ENCODE data around the gene MDFIC. TPM values are rescaled to one million over a fixed set of nuclear protein-coding genes. Genes with fewer than 3 reads are reported as not detected.

Gene MDFIC
- total and polyA plus RNA-seq, 2 donors = 13.4 to 69.4 TPM

DNA sequence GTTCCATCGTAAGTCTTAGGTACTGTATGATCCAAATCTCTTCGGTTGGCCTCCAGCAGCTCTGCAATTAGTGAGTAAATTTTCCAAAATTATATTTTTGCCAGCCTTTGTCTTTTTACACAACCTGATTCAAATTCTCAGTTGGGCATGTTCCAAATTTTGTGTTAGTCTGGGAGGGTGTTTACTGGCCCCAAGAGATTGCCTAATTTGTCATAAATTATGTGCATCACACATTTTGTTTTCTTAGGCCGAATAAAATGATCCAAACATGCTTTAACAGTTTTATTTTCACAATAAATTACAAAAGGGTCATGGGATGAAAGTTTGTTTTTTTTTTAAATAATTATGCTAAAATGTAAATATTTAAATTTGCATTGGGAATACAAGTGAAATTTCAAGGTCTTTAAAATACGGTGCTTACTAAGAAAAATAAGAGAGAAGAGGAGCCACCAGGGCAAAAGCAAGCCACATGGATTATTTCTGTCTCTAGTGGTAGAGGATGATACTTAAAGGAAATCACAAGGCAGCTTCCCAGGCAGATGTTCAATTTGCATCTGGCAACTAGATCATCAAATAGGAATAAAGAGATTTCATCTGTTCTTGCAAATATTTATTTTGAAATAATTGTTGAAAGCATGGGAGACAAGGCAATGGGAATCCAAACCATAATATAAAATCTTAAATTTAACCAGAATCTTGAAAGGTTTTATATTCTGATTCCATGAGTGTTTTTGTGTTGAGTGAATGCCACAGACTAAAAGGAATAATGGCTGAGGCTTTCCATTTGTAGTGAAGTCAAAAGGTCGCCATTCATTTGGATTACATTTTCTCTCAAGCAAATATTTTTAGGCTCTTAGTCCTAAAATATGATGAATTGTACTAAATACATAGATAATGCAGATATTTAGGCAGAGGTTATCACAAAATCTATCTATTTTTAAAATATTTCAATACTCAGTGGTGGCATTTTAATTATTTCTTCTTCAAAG is 111.1 kb downstream of the MDFIC start:
- H3K27ac ChIP-seq (ENCODE audit: low read depth) = no peak overlapping the region
- DNase-seq (ENCODE audit: extremely low spot score) = no peak
- H3K4me3 ChIP-seq (ENCODE audit: low read depth, low read length) = no peak overlapping the region
- H3K4me1 ChIP-seq (ENCODE audit: insufficient read depth) = no peaks in the 10 kb centered on the region
- H3K36me3 ChIP-seq (ENCODE audit: insufficient read depth) = no peaks in the 10 kb centered on the region
- WGBS = 64% methylated on average over 5 of the region's 5 CpGs

- DNase-seq (ENCODE audit: extremely low spot score) = no peak
- H3K4me3 ChIP-seq (ENCODE audit: low read depth, low read length) = no peak overlapping the region
- no peaks in the 10 kb centered on the region for H3K4me1 ChIP-seq (ENCODE audit: insufficient read depth)
- no peaks in the 10 kb centered on the region for H3K36me3 ChIP-seq (ENCODE audit: insufficient read depth)
- H3K27ac ChIP-seq (ENCODE audit: low read depth) = no peak overlapping the region
- 84% methylated on average over 1 of the region's 1 CpG for whole genome bisulfite sequencing
Observed at GRCh38 chr7:115033917-115034459, 112.1 kb downstream of the MDFIC start.

- 89% methylated on average over 2 of the region's 2 CpGs for WGBS
- no peaks in the 10 kb centered on the region for H3K4me1 ChIP-seq (ENCODE audit: insufficient read depth)
- H3K27ac ChIP-seq (ENCODE audit: low read depth) = no peak overlapping the region
- no peak for DNase-seq (ENCODE audit: extremely low spot score)
- no peak overlapping the region for H3K4me3 ChIP-seq (ENCODE audit: low read depth, low read length)
- no peaks in the 10 kb centered on the region for H3K36me3 ChIP-seq (ENCODE audit: insufficient read depth)
Observed at GRCh38 chr7:115034515-115034914, 112.6 kb downstream of the MDFIC start.

DNA sequence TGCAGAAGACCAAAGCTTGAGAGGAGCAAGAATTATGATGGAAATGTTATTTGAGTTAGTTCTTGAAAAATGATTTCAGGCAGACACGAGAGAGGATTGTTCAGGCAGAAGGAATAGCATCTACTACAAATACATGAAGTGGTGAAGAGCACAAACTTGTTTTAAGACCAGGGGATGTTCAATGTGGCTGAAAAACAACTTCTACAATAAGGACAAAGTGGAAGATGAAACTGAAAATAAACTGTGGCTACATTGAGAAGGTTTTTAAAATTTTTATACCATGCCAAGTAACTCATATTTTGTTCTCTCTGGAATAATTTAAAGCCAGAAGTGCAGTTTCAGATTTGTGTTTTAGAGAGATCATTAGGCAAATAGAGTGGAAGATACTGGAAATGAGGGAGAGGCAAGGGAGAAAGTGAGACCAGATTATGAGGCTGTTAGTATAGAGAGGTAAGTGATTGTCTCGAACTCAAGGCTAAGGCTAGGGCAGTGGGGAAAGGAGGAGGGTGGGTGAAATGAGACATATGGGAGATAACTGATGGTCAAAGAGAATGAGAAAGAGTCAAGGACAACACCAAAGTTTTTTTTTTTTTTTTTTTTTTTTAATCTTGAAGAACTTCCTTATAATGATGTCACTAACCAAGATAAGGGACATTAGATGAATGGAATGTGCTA is 115.4 kb downstream of the MDFIC start:
- Histone ChIP-seq H3K27ac (ENCODE audit: low read depth) (no peak overlapping the region), H3K4me1 (ENCODE audit: insufficient read depth) (no peaks in the 10 kb centered on the region), H3K4me3 (ENCODE audit: low read depth, low read length) (no peak overlapping the region), H3K36me3 (ENCODE audit: insufficient read depth) (no peaks in the 10 kb centered on the region)
- WGBS = 88% methylated on average over 2 of the region's 2 CpGs
- no peak for DNase-seq (ENCODE audit: extremely low spot score)

DNA sequence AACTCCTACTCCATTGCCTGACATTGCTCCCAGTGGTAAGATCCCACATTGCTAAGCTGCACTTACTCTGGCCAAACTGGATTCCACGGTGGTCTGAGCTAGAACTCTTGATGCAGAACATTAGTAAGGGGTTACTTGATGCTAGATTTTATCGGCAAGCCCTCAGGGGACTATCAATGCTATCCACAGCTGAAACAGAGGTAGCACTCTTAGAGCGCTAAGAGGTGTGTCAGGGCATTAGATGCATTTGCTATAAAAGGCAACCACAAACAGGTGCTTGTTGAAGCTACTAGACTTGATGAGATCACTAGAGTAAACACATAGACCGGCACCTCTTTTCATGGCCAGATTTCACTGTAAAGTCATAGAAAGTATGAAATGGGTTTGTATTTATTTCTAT is 116.3 kb downstream of the MDFIC start:
- 88% methylated on average over 4 of the region's 4 CpGs for WGBS
- no peak for DNase-seq (ENCODE audit: extremely low spot score)
- Histone ChIP-seq H3K4me1 (ENCODE audit: insufficient read depth) (no peaks in the 10 kb centered on the region), H3K4me3 (ENCODE audit: low read depth, low read length) (no peak overlapping the region), H3K36me3 (ENCODE audit: insufficient read depth) (no peaks in the 10 kb centered on the region), H3K27ac (ENCODE audit: low read depth) (no peak overlapping the region)

- Histone ChIP-seq H3K36me3 (ENCODE audit: insufficient read depth) (no peaks in the 10 kb centered on the region), H3K27ac (ENCODE audit: low read depth) (no peak overlapping the region), H3K4me3 (ENCODE audit: low read depth, low read length) (no peak overlapping the region), H3K4me1 (ENCODE audit: insufficient read depth) (no peaks in the 10 kb centered on the region)
- DNase-seq (ENCODE audit: extremely low spot score) = no peak
- 88% methylated on average over 8 of the region's 8 CpGs for WGBS
Observed at GRCh38 chr7:115040057-115040456, 118.2 kb downstream of the MDFIC start.

GRCh38 chr7:115040495-115040894 is 118.6 kb downstream of the MDFIC start:
- H3K4me1 ChIP-seq (ENCODE audit: insufficient read depth) = no peaks in the 10 kb centered on the region
- H3K4me3 ChIP-seq (ENCODE audit: low read depth, low read length) = no peak overlapping the region
- H3K27ac ChIP-seq (ENCODE audit: low read depth) = no peak overlapping the region
- DNase-seq (ENCODE audit: extremely low spot score) = no peak
- H3K36me3 ChIP-seq (ENCODE audit: insufficient read depth) = no peaks in the 10 kb centered on the region

DNA sequence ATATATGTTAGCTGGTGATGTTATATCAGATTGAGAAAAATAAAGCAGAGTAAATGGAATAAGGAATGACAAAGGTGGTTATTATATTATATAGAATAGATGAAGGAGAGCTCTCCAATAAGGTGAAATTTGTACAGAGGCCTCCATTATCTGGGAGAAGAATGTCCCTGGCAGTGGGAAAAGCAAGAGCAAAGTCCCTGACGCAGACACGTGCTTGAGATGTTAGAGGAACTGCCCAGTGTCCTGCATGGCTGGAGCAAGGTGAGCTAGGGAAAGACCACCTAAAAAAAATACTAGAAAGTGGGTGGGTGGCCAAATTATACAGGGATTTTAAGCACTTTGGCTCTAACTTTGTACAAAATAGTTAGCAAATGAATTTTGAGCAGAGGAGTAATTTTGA is 120.7 kb downstream of the MDFIC start:
- no peak overlapping the region for H3K27ac ChIP-seq (ENCODE audit: low read depth)
- 58% methylated on average over 2 of the region's 2 CpGs for WGBS
- no peak for DNase-seq (ENCODE audit: extremely low spot score)

DNA sequence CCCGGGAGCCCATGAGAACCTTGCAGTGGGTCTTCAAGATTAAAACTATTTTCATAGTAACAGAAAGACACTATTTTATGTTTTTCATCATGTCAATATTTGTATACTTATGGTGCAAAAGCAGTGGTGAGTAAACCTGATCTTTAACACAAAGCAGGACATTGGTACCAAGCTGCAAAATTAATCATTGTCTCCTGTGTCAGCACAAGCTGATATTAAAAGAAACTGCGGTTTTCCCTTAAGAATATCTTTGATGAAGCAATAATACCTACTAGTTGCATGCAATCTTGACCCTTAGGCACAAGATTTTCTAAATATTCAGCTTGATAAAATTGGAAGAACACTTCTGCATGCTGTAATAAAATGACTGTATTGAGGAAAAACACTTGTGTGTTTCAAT is 121.7 kb downstream of the MDFIC start:
- WGBS = 64% methylated on average over 2 of the region's 2 CpGs
- H3K27ac ChIP-seq (ENCODE audit: low read depth) = no peak overlapping the region

More for the DNA sequence above, 120.7 kb downstream of the MDFIC start:
- no peaks in the 10 kb centered on the region for H3K36me3 ChIP-seq (ENCODE audit: insufficient read depth)
- no peak overlapping the region for H3K4me3 ChIP-seq (ENCODE audit: low read depth, low read length)
- no peaks in the 10 kb centered on the region for H3K4me1 ChIP-seq (ENCODE audit: insufficient read depth)

DNA sequence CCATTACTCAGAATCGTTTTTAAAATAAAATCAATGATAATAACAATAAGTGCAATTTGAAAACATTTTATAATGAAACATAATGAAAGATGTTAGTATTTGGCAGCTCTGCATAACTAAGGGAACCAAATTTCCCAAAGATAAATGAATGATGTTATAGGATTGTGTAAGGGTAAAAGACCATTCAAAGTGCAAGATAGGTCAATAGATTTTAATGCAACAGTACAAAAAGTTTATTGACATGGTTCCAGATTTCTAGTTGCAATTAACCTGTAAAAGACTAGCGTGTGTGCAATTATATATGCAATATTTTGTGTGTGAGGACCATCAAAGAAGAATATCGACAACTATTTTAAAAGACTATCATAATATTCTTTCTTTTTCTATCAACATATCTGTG is 122.3 kb downstream of the MDFIC start:
- Histone ChIP-seq H3K27ac (ENCODE audit: low read depth) (no peak overlapping the region), H3K4me3 (ENCODE audit: low read depth, low read length) (no peak overlapping the region), H3K4me1 (ENCODE audit: insufficient read depth) (no peaks in the 10 kb centered on the region), H3K36me3 (ENCODE audit: insufficient read depth) (no peaks in the 10 kb centered on the region)
- no peak for DNase-seq (ENCODE audit: extremely low spot score)
- WGBS = 82% methylated on average over 3 of the region's 3 CpGs

More for the DNA sequence above, 121.7 kb downstream of the MDFIC start:
- Histone ChIP-seq H3K36me3 (ENCODE audit: insufficient read depth) (no peaks in the 10 kb centered on the region), H3K4me1 (ENCODE audit: insufficient read depth) (no peaks in the 10 kb centered on the region), H3K4me3 (ENCODE audit: low read depth, low read length) (no peak overlapping the region)
- DNase-seq (ENCODE audit: extremely low spot score) = no peak

- no peak for DNase-seq (ENCODE audit: extremely low spot score)
- WGBS = 68% methylated on average over 6 of the region's 6 CpGs
- no peaks in the 10 kb centered on the region for H3K36me3 ChIP-seq (ENCODE audit: insufficient read depth)
- no peaks in the 10 kb centered on the region for H3K4me1 ChIP-seq (ENCODE audit: insufficient read depth)
- H3K4me3 ChIP-seq (ENCODE audit: low read depth, low read length) = no peak overlapping the region
- H3K27ac ChIP-seq (ENCODE audit: low read depth) = no peak overlapping the region
Observed at GRCh38 chr7:115047958-115048720, 126.2 kb downstream of the MDFIC start.

DNA sequence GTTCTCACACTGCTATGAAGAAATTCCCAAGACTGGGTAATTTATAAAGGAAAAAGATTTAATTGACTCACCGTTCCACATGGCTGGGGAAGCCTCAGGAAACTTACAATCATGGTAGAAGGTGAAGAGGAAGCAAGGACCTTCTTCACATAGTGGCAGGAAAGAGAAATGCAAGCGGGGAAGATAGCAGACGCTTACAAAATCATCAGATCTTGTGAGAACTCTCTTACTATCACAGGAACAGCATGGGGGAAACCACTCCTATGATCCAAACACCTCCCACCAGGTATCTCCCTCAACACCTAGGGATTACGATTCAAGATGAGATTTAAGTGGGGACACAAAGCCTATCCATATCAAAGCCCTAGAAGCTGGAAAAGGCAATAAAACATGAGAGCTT is 130.8 kb downstream of the MDFIC start:
- Histone ChIP-seq H3K4me1 (ENCODE audit: insufficient read depth) (no peaks in the 10 kb centered on the region), H3K4me3 (ENCODE audit: low read depth, low read length) (no peak overlapping the region), H3K36me3 (ENCODE audit: insufficient read depth) (no peaks in the 10 kb centered on the region), H3K27ac (ENCODE audit: low read depth) (no peak overlapping the region)
- DNase-seq (ENCODE audit: extremely low spot score) = no peak
- WGBS = 80% methylated on average over 4 of the region's 4 CpGs

GRCh38 chr7:115054478-115055065 is 132.7 kb downstream of the MDFIC start:
- DNase-seq (ENCODE audit: extremely low spot score) = no peak
- Histone ChIP-seq H3K36me3 (ENCODE audit: insufficient read depth) (no peaks in the 10 kb centered on the region), H3K4me1 (ENCODE audit: insufficient read depth) (no peaks in the 10 kb centered on the region), H3K4me3 (ENCODE audit: low read depth, low read length) (no peak overlapping the region), H3K27ac (ENCODE audit: low read depth) (no peak overlapping the region)
- 50% methylated on average over 3 of the region's 3 CpGs for WGBS

All from urinary bladder (tissue), 4 donors.